ENCODE results near the gene USP33. TPM values are rescaled to one million over a fixed set of nuclear protein-coding genes. Genes with fewer than 3 reads are reported as not detected.
"Not testable (repeated sequence)": the region's sequence is repeated elsewhere in the genome, so short reads cannot be mapped to it uniquely, and the experiment has no call there.

The USP33 gene
- 66.9 TPM for polyA plus RNA-seq (2013, experiment 1 of 4)
- polyA plus RNA-seq (2013, experiment 2 of 4) = 66.7 TPM
- polyA plus RNA-seq (2013, experiment 3 of 4) = 59.8 TPM
- polyA plus RNA-seq (2013, experiment 4 of 4) = 59.6 TPM

DNA sequence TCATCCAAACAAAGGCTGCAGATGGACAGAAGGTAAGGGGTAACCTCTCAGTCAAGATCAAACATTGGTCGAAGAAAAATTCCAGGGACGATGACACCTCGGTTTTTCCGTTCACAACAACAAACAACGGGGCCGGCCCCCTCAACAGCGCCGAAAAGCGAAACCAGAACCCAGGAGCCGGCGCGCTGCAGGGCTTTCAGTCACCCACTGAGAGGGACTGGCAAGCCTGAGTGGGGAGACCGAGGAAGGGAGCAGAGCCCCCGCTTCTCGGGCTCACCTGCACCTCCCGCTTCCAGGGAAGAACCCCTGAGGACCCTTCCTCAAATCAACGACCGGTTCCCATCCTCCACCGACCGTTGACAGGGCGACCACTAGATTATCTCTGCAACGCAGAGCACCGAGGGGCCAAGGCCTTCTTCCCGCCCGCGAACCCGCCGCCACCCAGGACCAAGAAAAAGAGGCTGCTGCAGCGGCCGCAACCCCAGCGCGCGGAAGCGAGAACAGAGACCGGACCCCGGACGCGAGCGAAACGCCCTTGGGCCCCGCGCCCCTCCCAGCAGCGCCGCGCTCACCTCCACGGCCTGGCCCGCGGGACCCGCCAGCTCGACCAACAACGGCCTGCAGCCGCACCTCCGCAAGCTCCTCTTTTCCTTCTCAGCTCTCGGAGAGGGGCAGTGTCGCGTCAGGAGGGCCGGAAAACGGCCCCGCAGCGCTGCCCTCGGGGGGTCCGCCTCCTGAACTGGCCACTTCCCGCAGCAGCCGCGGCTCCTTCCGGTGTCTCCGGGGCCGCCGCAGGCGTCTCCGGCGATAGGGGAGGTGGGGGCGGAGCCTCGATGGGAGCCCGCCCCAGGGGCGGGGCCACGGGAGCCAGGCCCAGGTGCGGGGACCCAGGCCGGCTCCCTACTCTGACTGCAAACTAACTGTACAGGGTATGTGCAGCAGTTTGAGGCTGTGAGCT, at the start of gene USP33:
TSS of gene USP33 (minus strand) at position 782 of the 958 bp plus-strand sequence. CDS start 18,155 bp downstream, outside the sequence.
- Histone ChIP-seq H3K27me3 (ENCODE audit: control insufficient read depth, insufficient read depth, low read length, poor library complexity, severe bottlenecking) (no peaks in the 10 kb centered on the region), H3K4me1 (ENCODE audit: control insufficient read depth, insufficient read depth, low read length) (no peaks in the 10 kb centered on the region), H3K36me3 (ENCODE audit: control insufficient read depth, insufficient read depth, low read length) (no peaks in the 10 kb centered on the region), H3K4me3 (ENCODE audit: insufficient read depth, low read depth, low read length) (peak within 1 kb of the TSS; percentile 86), H3K9me3 (ENCODE audit: control insufficient read depth, low read length) (no peaks in the 10 kb centered on the region), H3K27ac (ENCODE audit: insufficient read depth, low read depth, low read length, poor library complexity, severe bottlenecking) (peak within 1 kb of the TSS; percentile 81)
- 0% methylated on average over 79 of the region's 79 CpGs for WGBS, 2 experiments

DNA sequence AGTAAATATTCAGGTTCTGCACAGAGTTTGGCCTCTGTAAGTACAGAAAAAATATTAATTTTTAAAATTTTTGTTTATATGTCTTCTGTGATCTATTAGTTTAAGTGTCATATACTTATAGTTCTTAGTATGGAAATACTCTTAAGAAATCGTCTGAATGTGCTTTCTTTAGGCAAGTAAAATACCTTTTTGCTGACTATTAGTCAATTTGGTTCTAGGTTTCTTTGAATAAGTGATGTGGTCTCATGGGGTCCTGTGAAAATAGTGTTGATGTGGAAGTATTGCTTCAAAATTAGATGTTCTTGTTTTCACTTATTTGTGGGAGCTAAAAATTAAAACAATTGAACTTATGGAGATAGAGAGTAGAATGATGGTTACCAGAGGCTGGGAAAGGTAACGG, 43.7 kb upstream of the USP33 start:
- H3K36me3 ChIP-seq (ENCODE audit: control insufficient read depth, insufficient read depth, low read length) = peaks cover 5% of the 10 kb centered on the region
- H3K27ac ChIP-seq (ENCODE audit: insufficient read depth, low read depth, low read length, poor library complexity, severe bottlenecking) = no peak overlapping the region
- WGBS, 2 experiments = 94 to 95% methylated on average over 2 of the region's 2 CpGs
- no peaks in the 10 kb centered on the region for H3K9me3 ChIP-seq (ENCODE audit: control insufficient read depth, low read length)
- H3K27me3 ChIP-seq (ENCODE audit: control insufficient read depth, insufficient read depth, low read length, poor library complexity, severe bottlenecking) = no peaks in the 10 kb centered on the region
- no peaks in the 10 kb centered on the region for H3K4me1 ChIP-seq (ENCODE audit: control insufficient read depth, insufficient read depth, low read length)
- no peak overlapping the region for H3K4me3 ChIP-seq (ENCODE audit: insufficient read depth, low read depth, low read length)

DNA sequence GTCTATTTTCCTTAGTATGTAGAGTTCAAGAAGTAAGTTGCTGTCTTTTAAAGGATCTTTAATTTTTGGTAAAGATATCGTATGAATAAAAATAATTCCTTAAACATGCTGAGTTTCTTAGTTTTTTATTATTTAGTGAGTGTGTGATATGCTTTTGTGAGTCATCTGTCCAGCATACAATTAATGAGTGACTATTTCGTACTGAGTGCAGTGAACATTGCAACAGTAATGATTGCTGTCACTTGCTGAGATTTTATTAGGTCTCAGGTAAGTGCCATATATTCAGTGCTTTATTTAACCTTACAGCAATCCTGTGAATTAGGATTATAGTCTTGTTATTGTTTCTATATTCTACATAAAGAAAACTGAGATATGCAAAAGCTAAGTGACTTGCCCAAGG, 42.4 kb upstream of the USP33 start:
- Histone ChIP-seq H3K4me1 (ENCODE audit: control insufficient read depth, insufficient read depth, low read length) (no peaks in the 10 kb centered on the region), H3K4me3 (ENCODE audit: insufficient read depth, low read depth, low read length) (no peak overlapping the region), H3K27ac (ENCODE audit: insufficient read depth, low read depth, low read length, poor library complexity, severe bottlenecking) (no peak overlapping the region), H3K36me3 (ENCODE audit: control insufficient read depth, insufficient read depth, low read length) (peaks cover 1% of the 10 kb centered on the region), H3K9me3 (ENCODE audit: control insufficient read depth, low read length) (no peaks in the 10 kb centered on the region), H3K27me3 (ENCODE audit: control insufficient read depth, insufficient read depth, low read length, poor library complexity, severe bottlenecking) (no peaks in the 10 kb centered on the region)
- WGBS, 2 experiments = 92 to 97% methylated on average over 2 of the region's 2 CpGs

DNA sequence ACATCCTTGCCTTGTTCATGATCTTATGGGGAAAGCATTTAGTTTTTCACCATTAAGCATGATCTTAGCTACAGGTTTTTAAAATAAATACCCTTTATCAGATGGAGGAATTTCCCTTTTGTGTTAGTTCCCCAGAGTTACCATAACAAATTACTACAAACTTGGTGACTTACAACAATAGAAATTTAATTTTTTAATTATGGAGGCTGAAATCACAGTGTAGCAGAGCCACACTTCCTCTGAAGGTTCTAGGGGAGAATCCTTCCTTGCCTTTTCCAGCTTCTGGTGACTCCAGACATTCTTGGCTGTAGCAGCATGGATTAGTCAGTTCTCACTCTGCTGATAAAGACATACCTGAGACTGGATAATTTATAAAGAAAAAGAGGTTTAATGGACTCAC, 38.3 kb upstream of the USP33 start:
- H3K4me3 ChIP-seq (ENCODE audit: insufficient read depth, low read depth, low read length) = no peak overlapping the region
- no peaks in the 10 kb centered on the region for H3K4me1 ChIP-seq (ENCODE audit: control insufficient read depth, insufficient read depth, low read length)
- no peaks in the 10 kb centered on the region for H3K27me3 ChIP-seq (ENCODE audit: control insufficient read depth, insufficient read depth, low read length, poor library complexity, severe bottlenecking)

DNA sequence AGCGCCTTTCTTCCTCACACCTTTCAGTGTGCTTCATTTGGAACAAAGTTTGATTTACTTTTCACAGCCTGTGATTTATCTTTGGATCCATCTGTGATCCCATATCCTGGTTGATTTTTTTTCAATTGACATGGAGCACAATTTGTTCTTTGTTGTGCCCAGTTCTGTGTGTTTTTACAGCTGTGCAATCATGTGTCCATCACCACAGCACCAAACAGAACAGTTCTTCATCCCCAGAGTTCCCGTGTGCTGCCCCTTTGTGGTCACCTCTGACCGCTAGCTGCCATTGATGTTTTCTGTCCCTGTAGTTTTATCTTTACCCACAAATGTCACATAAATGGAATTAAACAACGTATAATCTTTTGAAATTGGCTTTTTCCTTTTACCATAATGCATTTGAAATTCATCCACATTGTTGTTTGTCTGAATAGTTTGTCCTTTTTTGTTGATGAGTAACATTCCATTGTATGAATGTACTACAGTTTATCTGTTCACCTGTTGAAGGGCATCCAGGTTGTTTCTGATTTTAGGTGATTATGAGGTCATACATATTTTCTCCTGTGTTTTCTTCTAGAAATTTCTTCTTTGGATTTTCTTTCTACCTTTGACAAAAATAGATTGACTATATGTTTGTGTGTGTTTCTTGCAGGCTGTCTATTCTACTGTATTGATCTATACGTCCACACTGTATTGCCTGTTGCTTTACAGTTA, 37.2 kb upstream of the USP33 start:
- Histone ChIP-seq H3K27me3 (ENCODE audit: control insufficient read depth, insufficient read depth, low read length, poor library complexity, severe bottlenecking) (no peaks in the 10 kb centered on the region), H3K9me3 (ENCODE audit: control insufficient read depth, low read length) (no peaks in the 10 kb centered on the region), H3K4me3 (ENCODE audit: insufficient read depth, low read depth, low read length) (no peak overlapping the region), H3K36me3 (ENCODE audit: control insufficient read depth, insufficient read depth, low read length) (no peaks in the 10 kb centered on the region), H3K4me1 (ENCODE audit: control insufficient read depth, insufficient read depth, low read length) (no peaks in the 10 kb centered on the region), H3K27ac (ENCODE audit: insufficient read depth, low read depth, low read length, poor library complexity, severe bottlenecking) (no peak overlapping the region)
- WGBS, 2 experiments = 87% methylated on average over 5 of the region's 5 CpGs

More for the DNA sequence above, 38.3 kb upstream of the USP33 start:
- Histone ChIP-seq H3K9me3 (ENCODE audit: control insufficient read depth, low read length) (no peaks in the 10 kb centered on the region), H3K27ac (ENCODE audit: insufficient read depth, low read depth, low read length, poor library complexity, severe bottlenecking) (no peak overlapping the region), H3K36me3 (ENCODE audit: control insufficient read depth, insufficient read depth, low read length) (no peaks in the 10 kb centered on the region)

DNA sequence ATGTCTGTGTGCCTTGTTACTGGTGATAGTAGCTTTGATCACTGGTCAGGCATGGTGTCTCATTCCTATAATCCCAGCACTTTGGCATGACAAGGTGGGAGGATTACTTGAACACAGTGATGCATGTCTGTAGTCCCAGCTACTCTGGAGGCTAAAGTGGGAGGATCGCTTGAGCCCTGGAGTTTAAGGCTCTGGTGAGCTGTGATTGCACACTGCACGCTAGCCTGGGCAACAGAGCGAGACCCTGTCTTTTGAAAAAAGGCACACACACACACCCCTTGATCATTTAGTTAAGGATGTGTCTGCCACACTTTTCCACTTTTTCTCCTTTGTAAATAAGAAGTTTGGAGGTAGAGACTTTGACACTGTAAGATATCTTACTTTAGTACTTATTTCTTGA, 34.9 kb upstream of the USP33 start:
- Histone ChIP-seq H3K27me3 (ENCODE audit: control insufficient read depth, insufficient read depth, low read length, poor library complexity, severe bottlenecking) (no peaks in the 10 kb centered on the region), H3K9me3 (ENCODE audit: control insufficient read depth, low read length) (no peaks in the 10 kb centered on the region), H3K27ac (ENCODE audit: insufficient read depth, low read depth, low read length, poor library complexity, severe bottlenecking) (no peak overlapping the region), H3K4me1 (ENCODE audit: control insufficient read depth, insufficient read depth, low read length) (no peaks in the 10 kb centered on the region), H3K36me3 (ENCODE audit: control insufficient read depth, insufficient read depth, low read length) (no peaks in the 10 kb centered on the region), H3K4me3 (ENCODE audit: insufficient read depth, low read depth, low read length) (no peak overlapping the region)
- 89 to 98% methylated on average over 3 of the region's 3 CpGs for WGBS, 2 experiments

DNA sequence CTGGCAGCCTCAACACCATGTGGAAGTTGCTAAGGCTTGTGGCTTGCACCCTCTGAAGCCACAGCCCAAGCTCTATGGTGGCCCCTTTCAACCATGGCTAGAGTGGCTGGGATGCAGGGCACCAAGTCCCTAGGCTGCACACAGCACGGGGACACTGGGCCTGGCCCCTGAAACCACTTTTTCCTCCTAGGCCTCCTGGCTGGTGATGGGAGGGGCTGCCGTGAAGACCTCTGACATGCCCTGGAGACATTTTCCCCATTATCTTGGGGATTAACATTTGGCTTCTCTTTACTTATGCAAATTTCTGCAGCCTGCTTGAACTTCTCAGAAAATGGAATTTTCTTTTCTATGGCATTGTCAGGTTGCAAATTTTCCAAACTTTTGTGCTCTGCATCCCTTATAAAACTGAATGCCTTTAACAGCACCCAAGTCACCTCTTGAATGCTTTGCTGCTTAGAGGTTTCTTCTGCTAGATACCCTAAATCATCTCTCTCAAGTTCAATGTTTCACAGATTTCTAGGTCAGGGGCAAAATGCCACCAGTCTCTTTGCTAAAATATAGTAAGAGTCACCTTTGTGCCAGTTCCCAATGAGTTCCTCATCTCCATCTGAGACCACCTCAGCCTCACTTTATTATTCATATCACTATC, 26.6 kb upstream of the USP33 start:
- not testable (repeated sequence) for H3K36me3 ChIP-seq (ENCODE audit: control insufficient read depth, insufficient read depth, low read length); H3K9me3 ChIP-seq (ENCODE audit: control insufficient read depth, low read length); H3K4me1 ChIP-seq (ENCODE audit: control insufficient read depth, insufficient read depth, low read length); H3K27ac ChIP-seq (ENCODE audit: insufficient read depth, low read depth, low read length, poor library complexity, severe bottlenecking); H3K27me3 ChIP-seq (ENCODE audit: control insufficient read depth, insufficient read depth, low read length, poor library complexity, severe bottlenecking); H3K4me3 ChIP-seq (ENCODE audit: insufficient read depth, low read depth, low read length)
- 89 to 94% methylated on average over 2 of the region's 2 CpGs for WGBS, 2 experiments

DNA sequence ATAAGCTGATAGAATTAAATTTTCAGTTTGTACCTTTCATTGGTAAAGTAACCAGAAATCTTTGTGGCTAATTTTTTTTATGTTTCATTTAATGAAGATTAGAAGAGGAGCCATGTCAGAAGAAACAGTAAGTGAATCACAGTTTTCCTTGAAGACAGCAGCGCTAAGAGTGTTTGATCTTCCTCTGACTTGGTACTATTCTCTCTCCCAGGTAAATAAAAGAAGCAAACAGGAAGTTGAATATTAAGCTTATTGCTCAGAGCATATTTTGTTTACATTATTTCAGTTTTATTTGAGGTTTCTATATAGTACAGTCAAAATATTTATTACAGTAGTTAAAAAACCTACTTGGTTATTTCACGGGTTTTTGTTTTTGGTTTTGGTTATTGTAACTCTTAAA, 23.5 kb upstream of the USP33 start:
- H3K27ac ChIP-seq (ENCODE audit: insufficient read depth, low read depth, low read length, poor library complexity, severe bottlenecking) = no peak overlapping the region
- H3K4me3 ChIP-seq (ENCODE audit: insufficient read depth, low read depth, low read length) = no peak overlapping the region
- H3K9me3 ChIP-seq (ENCODE audit: control insufficient read depth, low read length) = no peaks in the 10 kb centered on the region
- WGBS, 2 experiments = 94 to 95% methylated on average over 1 of the region's 2 CpGs
- no peaks in the 10 kb centered on the region for H3K27me3 ChIP-seq (ENCODE audit: control insufficient read depth, insufficient read depth, low read length, poor library complexity, severe bottlenecking)
- H3K4me1 ChIP-seq (ENCODE audit: control insufficient read depth, insufficient read depth, low read length) = no peaks in the 10 kb centered on the region
- H3K36me3 ChIP-seq (ENCODE audit: control insufficient read depth, insufficient read depth, low read length) = peaks cover 8% of the 10 kb centered on the region

DNA sequence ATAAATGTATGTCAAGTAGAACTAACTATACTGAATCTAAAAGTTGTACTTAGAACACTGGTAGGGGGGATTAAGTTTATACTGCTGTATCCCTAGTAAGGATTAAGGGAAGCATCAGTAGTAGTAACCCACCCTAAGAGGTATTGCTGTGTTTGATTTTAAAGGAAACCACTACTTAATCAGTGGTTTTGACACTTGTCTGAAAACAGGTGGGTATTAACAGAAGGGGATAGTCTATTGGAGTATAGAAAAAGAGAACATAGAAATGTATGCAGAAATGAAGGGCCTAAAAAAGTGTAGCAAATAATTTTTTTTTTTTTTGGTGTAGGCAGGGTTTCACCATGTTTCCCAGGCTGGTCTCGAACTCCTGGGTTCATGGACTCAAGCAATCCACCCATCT, 22.0 kb upstream of the USP33 start:
- WGBS, 2 experiments = 91 to 93% methylated on average over 1 of the region's 1 CpG
- Histone ChIP-seq H3K27me3 (ENCODE audit: control insufficient read depth, insufficient read depth, low read length, poor library complexity, severe bottlenecking) (no peaks in the 10 kb centered on the region), H3K9me3 (ENCODE audit: control insufficient read depth, low read length) (no peaks in the 10 kb centered on the region), H3K4me3 (ENCODE audit: insufficient read depth, low read depth, low read length) (no peak overlapping the region), H3K4me1 (ENCODE audit: control insufficient read depth, insufficient read depth, low read length) (no peaks in the 10 kb centered on the region), H3K27ac (ENCODE audit: insufficient read depth, low read depth, low read length, poor library complexity, severe bottlenecking) (no peak overlapping the region), H3K36me3 (ENCODE audit: control insufficient read depth, insufficient read depth, low read length) (peaks cover 8% of the 10 kb centered on the region)
